LNCaP clone FGC (cell line): Measurements from ENCODE around the gene CAP1.
"Not testable (repeated sequence)": the region's sequence is repeated elsewhere in the genome, so short reads cannot be mapped to it uniquely, and the experiment has no call there.

Experiments
- DNase-seq: peaks from one replicate; pipeline ENCODE4 v3.0.0-alpha.2; 2011; ENCODE audit warnings: low read depth
- H3K4me3 ChIP-seq: 2 replicates; pipeline ENCODE4 v1.5.1; 2011; ENCODE audit warnings: mild to moderate bottlenecking, low read depth, low read length, control low read depth
- CTCF ChIP-seq: IDR thresholded peaks from 2 replicates; pipeline ENCODE4 v1.5.1; 2012; ENCODE audit warnings: mild to moderate bottlenecking; ENCODE audit not compliant: control insufficient read depth, insufficient read depth; ENCODE audit errors: extremely low read depth

The CAP1 gene

DNA sequence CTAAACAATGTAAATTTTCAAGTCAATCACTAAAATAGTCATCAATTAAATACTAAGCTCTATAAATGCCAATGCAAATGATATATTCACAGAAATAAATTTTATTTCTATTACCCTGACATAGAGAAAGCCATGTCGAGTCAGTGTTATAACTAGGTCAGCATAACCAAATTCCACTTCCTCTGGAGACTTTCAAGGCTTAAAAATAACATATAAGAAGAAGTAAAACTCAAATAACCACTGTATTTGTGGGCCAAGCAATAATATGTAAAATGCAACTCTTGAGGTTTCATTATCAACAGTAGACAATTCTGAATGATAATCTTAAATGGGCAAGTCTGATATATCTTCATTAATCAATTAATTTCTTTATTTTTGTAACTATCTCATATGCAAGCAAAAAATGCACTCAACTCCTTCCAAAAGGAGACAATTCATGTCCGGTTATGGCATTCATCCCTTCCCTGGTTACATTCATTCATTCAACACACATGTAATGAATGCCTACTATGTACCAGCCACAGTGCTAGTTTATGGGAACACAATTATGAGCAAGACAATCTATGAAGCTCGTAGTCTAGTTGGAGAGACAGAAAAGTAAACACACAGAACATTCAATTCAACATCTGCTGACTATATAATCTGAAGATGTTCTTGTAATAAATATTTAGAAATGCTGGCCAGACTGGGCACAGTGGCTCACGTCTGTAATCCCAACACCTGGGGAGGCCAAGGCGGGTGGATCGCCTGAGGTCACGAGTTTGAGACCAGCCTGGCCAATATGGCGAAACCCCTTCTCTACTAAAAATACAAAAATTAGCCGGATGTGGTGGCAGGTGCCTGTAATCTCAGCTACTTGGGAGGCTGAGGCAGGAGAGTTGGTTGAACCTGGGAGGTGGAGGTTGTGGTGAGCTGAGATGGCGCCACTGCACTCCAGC lies 37.1 kb upstream of the CAP1 start:
- no peak for TF ChIP-seq CTCF
- H3K4me3 ChIP-seq, result no peak overlapping the region
- no peak for DNase-seq

- no peak overlapping the region for H3K4me3 ChIP-seq
- no peak for DNase-seq
- TF ChIP-seq CTCF, result no peak
Observed at GRCh38 chr1:40004857-40005256, 35.7 kb upstream of the CAP1 start.

GRCh38 chr1:40007481-40008034 lies 33.0 kb upstream of the CAP1 start:
- not testable (repeated sequence) for H3K4me3 ChIP-seq, DNase-seq

GRCh38 chr1:40011198-40011597 lies 29.3 kb upstream of the CAP1 start:
- DNase-seq, result no peak
- H3K4me3 ChIP-seq, result no peak overlapping the region
- TF ChIP-seq CTCF, result no peak

- no peak for TF ChIP-seq CTCF
- DNase-seq, result no peak
- no peak overlapping the region for H3K4me3 ChIP-seq
Observed at GRCh38 chr1:40014253-40014706, 26.2 kb upstream of the CAP1 start.

DNA sequence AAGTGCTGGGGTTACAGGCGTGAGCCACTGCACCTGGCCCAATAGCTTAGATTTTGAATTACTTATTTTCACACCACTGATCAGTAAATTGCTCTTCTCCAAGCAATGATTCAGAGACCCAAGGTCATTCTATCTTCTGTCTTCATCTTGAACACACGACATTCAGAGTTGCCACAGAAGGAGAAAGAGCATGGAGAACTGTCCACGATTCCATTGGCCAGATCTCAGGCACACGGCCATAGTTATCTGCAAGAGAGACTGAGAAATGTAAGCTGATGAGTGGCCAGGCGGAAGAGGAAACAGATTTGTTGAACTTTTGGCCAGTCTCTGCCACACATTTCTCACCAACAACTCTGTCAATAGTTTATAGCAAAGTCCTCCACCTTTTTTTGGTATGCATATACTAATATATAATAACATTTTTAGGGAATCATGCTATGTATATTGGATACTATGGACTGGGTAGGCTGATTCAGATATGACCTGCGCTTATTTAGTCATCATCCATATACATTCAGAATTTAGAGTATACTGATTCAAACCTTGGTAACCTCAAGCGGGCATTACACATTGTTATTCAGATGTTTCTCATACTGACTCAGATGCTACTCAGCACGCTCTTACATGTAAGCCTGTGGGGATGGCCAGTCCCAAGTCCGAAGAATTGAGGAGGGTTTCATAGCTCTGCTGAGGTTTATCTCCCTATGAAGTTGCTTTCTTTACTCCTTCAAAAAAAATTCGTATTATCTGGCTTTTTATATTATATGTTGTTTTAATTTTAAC lies 25.5 kb upstream of the CAP1 start:
- no peak for TF ChIP-seq CTCF
- DNase-seq, result no peak
- no peak overlapping the region for H3K4me3 ChIP-seq

GRCh38 chr1:40017951-40018575 lies 22.5 kb upstream of the CAP1 start:
- no peak overlapping the region for H3K4me3 ChIP-seq
- no peak for DNase-seq

More at GRCh38 chr1:40017951-40018575, 22.5 kb upstream of the CAP1 start:
- TF ChIP-seq CTCF, result no peak
